ENCODE measurements around the gene MYOM1.
A peak's percentile ranks its signal among the peaks of the same experiment; 100 is the strongest.
"Not testable (repeated sequence)": the region's sequence is repeated elsewhere in the genome, so short reads cannot be mapped to it uniquely, and the experiment has no call there.

MYOM1 gene

DNA sequence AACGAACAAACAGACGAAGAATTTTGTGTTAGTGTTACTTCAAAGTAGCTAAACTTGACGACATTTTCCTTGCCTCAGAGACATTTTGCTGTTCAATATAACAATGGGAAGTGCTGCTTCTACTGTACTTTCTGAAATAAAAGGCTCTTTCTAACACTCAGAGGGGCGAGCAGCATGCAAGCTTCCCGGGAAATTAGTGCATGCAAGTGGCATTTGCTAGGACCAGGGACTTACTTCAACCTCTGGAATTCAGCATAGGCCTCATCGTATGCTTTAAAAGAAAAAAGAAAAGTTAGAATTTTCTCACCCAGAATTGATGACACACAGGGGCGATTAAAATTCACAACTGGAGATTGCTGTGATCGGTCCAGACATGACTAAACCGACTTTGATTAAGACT is 144.3 kb downstream of the MYOM1 start:
- DNase-seq: no peak

DNA sequence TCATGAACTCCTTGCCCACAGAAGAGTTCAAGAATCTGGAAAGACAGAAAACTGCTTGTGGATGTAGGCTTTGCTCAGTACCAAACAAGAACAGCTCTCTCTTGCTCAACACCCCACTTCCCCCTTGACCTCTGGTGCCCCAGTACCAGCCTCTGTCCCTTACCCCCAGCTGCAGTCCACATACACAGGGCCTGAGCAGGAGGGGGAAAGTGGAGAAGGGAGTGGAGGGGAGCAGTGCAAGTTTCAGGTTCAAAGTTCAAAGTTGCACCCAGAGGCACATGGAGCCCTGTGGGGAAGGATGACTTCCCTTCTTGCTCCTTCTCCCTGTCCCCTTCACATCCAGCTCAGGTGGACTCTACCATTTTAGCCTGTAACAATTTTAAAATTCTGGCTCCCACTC is 145.7 kb downstream of the MYOM1 start:
- DNase-seq: no peak

DNA sequence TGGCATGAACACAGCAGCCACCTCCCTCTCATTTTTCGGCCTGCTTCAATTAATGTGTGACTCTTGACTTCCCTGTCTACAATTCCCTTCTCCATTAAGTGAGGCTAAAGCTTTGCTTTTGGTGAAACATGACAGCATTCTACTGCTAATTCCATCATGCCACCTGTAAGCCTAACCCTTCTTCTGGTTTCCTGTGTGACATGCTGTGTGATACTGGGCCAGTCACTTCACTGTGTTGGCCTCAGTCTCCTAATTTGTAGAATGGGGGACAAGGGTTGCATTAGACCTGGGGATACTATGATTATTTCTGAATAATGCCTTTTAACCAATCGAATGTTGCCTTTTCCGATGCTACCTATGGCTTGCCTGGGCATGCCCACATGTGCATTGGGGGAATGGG is 146.4 kb downstream of the MYOM1 start:
- DNase-seq: not testable (repeated sequence)

DNA sequence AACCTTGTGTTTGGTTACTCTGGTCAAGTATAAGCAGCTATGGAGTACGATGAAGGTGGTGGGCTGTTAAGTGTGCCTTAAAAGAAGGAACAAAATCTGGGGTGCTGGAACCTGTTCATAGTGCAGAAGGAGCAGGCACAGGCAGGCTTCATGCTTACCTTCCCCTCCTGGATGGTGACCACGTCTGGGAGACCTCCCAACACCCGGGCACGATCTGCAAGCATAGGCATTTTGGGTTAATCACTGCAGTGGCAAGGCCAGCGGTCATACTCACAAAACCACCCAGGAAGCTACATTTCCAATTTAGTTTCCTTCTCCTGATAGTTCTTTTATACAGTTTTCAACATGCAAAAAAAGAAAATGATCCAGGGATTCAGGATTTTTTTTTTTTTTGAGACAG is 148.1 kb downstream of the MYOM1 start:
- no peak for DNase-seq

DNA sequence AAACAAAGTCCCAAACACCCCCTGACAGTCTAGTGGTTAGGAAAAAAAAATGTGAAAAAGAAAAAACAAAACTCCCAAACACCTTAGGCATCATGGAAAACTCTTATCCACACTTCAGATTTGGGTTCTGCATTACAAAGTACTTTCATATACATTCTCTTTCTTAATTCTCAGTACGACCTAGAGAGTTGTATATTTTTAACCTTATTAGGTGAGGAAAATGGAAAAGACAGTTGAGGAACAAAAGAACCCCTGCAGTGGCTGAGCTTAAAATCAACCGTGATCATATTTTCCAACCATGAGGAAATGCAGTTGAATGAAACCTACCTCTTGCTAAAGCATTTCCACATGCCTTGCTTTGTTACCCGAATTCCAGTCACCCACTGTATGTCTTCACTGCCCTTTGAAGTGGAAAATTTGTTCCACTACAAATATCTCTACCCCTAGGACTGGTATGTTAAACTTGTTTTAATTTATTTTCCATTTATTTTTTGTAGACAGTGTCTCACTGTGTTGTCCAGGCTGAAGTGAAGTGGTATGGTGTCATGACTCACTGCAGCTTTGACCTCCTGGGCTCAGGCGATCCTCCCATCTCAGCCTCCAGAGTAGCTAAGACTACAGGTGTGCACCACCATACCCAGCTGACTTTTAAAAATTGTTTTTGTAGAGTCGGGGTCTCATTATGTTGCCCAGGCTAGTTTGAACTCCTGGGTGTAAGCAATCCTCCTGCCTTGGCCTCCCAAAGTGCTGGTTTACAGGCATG is 149.9 kb downstream of the MYOM1 start:
- DNase-seq: no peak

DNA sequence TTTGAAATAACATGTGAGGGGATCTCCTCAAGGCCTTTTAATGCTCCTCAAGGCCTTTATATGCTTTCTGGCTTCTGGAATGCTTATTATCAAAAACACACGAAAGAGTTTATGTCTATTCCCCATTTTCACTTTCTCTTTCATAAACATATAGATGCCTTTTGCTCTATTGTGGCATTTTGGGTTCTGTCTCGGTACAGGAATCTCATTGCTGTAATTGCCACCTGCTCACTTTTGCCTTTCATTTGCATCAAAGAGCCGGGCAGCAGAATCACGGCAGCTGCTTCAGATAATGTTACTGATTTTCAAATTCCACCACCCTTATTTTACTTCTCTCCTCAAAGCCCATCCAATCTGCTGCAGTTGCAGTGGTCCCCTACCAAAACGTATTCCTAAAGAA is 152.0 kb downstream of the MYOM1 start:
- DNase-seq: no peak

DNA sequence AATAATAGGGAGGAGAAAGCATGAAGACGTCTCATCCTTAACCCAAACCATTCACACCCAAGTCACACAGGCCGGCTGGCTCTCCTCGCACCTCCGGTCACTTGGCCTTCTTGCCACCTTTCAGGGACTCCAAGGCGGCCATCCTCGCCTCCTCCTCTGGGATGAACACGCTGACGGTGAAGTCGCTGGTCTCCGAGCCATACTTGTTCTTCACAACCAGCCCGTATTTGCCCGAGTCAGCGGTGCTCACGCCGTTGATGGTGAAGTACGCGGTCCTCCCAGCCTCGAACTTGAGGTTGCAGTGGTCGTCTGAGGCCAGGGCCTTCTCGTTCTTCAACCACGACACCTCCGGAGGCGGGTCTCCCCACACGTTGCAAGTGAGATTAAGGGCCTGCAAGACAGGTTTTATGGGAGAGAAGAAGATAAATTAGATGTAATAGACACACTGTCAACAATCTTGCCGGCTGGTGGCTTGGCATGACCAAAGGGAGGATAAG is 152.6 kb downstream of the MYOM1 start:
- no peak for DNase-seq

DNA sequence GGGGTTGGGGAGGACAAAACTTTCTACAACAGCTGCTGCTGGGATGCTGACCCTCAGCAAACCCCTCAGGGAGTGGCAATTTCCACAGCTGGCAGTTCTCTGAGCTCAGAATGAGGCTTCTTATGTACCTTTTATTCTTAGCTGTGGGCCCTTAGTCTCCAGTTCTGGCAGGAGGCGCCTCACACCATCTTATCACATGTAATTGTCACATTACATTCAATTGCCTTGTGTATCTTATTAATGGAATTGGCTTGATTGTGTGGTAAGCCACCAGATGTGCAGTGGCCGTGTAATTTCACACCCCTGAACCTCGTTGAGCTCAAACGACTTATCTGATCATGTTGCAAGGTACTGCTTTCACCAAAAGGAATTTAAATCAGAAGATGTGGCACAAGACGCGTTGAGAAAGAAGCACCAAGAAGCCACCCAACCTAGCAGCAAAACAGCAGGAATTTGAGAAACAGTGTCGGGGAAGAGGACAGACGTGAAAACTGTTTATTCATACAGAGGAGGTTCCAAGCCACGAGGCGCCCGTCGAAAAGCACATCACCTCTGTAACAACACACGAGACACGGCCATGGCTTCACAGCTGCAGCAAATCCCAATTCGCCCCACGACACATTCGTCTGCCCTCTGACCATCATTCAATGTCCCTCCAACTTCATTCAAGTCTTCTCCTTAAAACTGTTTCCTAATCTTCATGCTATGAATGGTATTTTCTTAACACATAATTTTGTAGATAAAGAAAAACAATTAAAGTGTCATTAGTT is 153.2 kb downstream of the MYOM1 start:
- DNase-seq: no peak

DNA sequence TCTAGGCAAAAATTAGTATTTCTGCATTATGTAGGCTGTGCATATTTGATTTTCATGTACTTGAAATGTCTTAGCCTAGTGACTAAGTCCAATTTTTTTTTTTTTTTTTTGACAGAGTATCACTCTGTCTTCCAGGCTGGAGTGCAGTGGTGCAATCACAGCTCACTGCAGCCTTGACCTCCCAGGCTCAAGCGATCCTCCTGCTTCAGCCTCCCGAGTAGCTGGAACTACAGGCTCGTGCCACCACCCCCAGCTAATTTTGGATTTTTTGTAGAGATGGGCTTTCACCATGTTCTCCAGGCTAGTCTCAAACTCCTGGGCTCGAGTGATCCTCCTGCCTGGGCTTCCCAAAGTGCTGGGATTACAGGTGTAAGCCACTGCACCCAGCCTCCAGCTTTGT is 156.0 kb downstream of the MYOM1 start:
- DNase-seq: not testable (repeated sequence)

DNA sequence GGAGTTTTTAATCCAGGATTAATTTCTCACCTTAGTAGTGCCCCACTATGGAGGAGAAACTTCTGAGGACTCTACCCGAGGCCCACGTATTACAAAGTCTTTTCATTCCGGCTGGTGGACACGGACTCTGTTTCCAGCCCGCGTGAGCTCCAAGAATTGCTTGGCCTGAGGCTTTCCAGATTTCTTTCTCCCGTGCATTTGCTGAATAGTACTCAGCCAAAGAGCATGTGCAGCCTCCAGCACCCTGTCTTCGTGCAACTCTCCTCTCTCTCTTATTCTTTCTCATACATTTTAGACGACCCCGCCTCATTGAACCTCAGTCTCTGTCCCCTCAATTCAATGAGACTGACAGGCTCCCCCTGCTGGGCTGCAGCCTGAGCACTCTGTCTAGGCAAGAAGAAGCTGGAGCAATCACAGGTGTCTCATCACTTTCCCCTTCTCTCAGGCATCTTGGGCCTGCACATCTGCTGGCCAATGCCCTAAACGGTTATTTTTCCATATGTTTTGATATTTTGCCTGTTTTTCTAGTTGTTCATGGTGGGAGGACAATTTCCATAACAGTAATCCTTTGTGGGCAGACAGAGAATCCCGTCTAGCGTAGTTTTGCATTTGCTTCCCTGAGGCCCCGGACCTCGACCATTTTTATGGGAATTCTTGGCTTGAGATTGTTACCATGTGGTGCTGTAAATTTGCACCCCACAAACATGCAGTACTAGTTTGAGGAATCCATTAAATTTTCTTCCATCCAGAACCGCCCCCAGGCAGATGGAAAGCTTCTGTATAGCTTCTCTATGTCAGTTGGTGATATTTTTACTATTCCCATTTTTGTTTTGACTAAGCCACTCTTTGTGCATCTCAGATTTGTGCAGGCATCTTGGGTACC is 156.7 kb downstream of the MYOM1 start:
- peak; percentile 53 for DNase-seq

DNA sequence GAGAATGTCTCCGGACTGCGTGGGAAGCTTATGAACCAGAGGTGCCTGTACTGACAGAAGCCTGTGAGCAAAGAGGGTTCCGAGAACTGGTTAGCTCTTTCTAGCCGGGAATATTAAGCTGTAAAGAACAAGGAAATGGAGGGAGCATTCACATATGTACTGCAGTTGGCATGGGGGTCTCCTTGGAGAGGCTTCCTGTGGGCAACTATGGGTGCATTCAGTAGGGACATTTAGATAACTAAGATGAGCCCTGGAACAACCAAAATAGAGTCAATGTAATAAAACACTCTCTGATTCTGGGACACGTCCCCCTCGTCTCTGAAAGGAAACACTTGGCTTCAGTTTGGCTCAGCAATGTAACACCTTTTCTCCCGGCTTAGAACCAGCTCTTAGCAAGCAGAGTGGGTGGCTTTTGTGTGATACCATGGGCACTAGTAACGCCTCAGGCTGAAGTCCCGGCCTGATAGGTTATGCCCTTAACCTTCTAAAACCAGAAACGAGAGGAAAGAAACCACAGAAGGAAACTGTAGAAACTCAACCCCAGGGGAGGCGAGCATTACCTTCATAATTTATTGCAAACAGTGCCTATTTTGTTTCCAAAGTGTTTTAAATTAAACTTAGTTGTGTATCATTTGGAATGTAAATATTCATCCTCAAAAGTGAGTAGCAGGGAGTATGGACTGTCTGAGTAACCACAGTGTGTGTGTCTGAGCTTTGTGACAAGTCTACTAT is 158.0 kb downstream of the MYOM1 start:
- DNase-seq: no peak

DNA sequence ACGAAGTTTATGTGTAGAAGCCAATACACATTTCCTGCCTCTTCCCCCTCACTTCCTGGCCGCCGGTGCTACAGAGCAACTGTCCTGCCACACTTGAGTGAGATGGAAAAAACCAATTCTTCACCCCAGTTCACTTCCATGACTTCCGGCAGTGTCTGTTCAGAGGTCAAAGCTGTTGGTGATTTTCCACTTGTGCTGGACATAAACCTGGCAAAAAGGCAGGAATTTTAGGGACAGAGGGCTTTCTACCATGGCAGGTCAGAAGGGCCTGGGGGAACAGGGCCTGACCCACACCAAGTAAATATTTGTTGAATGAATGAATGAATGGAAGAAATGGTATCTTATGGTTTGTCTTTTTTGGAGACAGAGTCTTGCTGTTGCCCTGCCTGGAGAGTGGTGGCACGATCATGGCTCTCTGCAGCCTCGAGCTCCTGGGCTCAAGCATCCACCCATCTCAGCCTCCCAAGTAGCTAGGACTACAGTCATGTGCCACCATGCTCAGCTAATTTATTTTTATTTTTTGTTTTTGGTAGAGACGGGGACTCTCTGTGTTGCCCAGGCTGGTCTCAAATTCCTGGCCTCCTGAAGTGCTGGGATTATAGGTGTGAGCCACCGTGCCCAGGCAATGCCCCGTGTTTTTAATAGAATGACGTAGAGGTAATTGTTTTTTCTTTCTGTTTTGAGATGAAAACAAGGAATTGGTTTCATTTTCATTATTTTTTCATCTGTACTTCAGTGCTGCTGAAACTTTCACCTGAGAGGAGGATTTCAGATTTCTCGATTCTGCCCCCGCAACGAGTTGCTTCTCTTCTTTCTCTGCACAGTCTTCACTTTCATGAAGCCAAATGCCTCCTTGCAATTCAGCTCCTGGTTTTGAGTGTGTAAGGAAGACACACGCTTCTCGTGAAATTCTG is 158.8 kb downstream of the MYOM1 start:
- DNase-seq: no peak

DNA sequence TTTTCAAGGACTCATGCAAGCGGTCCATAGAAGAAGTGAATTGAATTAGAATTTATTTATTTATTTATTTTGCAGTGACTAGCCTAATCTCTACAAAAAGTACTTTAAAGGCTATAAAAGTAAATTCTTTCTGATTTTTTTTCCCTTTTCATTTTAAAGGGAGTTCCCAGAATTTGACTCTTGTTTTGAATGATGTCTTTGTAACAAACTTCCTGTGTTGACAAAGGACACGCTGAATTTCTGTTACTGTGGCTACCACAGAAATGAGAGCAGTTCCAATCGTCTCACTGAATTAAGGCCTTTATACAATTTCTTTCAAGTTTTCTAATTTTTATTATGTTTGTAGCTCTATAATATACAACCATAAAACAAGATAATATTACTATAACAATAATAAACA is 160.5 kb downstream of the MYOM1 start:
- no peak for DNase-seq

DNA sequence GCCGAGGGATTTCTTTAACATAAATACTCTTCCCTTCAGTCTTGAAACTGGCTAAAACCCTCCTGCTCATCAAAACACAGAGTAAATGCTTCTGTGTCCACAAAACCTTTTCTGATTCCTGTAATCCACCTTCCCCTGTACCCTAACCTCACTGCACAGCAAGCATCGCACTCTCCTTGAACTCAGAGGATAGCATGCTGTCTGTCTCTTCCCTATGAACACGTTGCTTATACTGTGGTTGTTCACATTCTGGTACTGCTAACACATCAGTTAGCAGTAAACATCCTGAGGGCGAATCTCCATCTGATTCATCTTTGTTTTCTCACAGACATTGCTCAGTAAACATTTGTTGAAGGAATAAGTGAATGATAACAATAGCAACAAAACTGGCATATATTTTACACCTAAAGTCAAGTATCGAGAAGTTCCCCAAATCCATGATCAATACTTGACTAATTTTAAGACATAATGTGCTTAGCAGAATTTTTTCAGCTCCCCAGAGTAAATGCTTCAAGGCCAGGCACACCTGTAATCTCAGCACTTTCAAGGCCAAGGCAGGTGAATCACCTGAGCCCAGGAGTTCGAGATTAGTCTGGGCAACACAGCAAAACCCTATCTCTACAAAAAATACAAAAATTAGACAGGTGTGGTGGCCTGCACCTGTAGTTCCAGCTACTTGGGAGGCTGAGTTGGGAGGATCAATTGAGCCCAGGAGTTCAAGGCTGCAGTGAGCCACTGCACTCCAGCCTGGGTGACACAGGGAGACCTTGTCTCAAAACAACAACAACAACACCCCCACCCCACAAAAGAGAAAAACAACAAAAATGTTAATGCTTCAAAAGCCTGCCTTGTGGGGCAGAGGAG is 161.2 kb downstream of the MYOM1 start:
- no peak for DNase-seq

DNA sequence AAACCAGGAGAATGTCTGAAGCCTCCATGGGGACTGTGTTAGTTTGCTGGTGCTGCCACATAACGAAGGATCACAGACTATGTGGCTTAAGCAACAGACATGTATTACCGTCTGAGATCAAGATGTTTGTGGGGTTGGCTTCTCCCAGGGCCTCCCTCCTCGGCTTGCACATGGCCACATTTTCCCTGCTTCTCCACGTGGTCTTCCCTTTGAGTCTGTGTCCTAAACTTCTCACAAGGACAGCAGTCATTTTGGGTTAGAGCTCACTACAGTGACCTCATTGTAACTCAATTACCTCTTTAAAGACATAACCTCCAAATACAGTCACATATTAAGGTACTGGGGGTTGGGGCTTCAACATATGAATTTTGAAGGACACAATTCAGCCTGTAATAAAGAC is 162.2 kb downstream of the MYOM1 start:
- DNase-seq: no peak

DNA sequence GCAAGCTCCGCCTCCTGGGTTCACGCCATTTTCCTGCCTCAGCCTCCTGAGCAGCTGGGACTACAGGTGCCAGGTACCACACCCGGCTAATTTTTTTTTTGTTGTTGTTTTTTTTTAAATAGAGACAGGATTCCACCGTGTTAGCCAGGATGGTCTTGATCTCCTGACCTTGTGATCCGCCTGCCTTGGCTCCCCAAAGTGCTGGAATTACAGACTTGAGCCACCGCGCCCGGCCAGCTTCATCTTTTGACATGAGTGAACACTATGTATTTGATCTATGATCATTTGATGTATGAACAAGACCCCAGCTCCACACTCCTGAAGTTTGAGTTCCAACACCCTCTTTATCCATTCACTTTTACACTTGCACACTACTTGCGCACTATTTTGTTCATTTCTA is 163.5 kb downstream of the MYOM1 start:
- DNase-seq: no peak

DNA sequence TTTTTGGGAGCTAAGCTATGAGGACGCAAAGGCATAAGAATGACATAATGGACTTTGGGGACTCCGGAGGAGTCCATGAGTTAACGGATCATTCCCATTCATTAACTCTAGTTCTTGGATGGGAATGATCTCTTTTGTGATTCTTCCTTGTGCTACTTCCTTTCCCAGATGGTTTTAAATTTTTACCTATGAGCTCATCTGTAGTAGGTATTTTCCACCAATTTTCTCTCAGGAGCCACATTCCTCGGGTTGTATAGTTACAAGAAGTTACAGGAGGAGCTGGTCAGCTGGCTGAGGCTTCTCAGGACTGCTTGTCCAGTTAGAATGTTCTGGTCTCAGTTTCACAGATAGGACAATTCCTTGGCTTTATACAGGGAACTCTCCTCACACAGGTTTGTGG is 164.0 kb downstream of the MYOM1 start:
- no peak for DNase-seq

DNA sequence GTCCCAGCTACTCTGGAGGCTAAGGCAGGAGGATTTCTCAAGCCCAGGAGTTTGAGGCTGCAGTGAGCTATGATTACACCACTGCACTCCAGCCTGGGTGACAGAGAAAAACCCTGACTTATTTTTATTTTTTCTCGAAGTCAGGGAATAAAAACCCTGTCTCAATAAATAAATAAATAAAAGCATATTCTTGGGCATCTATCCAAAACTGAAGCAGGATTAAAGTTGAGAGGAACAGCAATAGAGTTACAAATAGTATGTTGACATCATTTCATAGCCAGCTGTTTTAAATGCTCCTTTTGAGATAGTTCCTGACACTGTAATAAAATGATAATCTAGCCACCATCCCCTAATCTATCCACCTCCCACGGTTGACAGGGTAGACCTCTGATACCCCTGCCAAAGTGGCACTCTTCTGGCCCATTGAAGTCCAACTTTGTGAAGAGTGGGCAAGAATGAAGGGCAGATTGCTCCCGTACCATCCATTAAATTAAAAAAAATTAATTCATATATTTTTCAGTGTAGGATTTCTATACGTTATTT is 164.5 kb downstream of the MYOM1 start:
- DNase-seq: no peak

DNA sequence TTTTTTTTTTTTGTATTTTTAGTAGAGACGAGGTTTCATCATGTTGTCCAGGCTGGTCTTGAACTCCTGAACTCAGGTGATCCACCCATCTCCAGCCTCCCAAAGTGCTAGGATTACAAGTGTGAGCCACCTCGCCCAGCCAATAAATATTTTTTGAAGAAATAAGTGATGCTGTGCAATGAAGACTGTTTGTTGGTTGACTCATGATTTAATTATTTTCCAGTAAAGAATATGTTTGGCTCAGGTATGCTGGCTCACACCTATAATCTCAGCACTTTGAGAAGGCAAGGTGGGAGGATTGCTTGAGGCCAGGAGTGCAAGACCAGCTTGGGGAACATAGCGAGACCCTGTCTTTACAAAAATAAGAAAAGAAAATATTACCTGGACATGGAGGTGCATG is 165.0 kb downstream of the MYOM1 start:
- no peak for DNase-seq

DNA sequence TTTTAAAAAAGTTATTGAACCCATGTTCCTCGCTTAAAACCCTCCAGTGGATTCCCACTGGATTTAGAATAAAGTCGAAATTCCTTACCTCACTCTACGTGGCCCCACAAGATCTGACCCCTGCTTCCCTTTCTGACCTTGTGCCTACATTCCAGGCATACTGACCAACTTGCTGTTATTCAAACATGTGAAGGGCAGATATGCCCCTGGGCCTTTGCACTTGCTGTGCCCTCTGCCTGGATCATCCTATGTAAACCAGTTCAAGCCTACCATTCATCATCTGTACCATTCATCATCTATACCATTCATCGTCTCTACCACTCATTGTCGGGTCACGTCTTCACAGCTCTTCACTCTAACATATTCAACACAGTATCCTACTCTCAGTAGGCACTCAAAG is 165.6 kb downstream of the MYOM1 start:
- DNase-seq: no peak
